ENCODE data around the gene MRPS6.

Gene MRPS6

DNA sequence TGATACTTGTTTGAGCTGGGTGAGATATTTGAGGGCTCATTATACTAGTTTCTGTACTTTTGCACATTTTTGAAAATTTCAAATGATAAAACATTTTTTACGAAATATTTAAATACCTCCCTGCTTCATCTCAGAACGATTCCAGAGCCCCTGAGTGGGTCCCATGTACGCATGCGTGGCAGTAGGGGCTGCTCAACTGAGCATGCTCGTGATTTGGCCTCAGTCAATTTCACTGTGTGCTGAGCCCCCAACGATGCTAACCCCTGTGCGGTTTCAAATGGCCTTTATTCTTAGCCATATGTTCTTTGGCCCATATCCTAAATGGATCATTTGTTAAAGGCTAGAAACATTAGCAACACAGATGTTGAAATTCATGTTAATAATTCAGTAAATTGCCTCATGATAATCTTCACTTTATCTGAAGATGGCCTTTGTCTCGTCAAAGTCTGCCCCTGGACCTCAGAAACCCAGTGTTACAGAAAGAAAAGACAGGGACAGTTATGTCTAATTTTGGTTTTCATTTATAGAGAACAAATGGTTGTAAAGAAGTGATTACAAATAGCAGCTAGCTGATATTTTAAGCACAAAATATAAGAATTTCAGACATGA, 108.2 kb downstream of the MRPS6 start:
- peaks cover 2% of the 10 kb centered on the region for H3K9me3 Mint-ChIP-seq
- peaks cover 5% of the 10 kb centered on the region for H3K36me3 Mint-ChIP-seq (ENCODE audit: low read depth)
- DNase-seq: no peak
- H3K27me3 Mint-ChIP-seq: no peaks in the 10 kb centered on the region
- H3K4me3 Mint-ChIP-seq: no peak overlapping the region
- H3K27ac Mint-ChIP-seq: no peak overlapping the region
- H3K4me1 Mint-ChIP-seq (ENCODE audit: low read depth): peaks cover 6% of the 10 kb centered on the region

DNA sequence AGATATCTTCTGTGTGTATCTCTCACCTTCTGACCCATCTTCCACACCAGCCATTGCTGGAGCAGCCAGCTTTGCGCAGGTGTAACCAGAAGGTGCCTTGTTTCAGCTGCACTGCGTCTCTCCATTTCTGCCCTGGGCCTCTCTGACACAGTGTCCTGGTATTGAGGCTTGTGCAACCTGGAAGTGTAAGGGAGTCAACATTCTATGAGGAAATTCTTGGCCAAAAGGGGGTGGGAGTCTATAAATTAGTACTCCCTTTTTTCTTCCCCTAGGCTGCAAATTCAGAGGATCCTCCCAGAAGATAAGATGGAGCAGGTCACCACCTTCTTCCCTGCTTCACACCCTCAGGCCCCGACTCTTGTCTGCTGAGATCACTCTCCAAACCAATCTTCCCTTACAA, 109.1 kb downstream of the MRPS6 start:
- no peak overlapping the region for H3K4me3 Mint-ChIP-seq
- H3K36me3 Mint-ChIP-seq (ENCODE audit: low read depth): peaks cover 5% of the 10 kb centered on the region
- no peak overlapping the region for H3K27ac Mint-ChIP-seq
- no peak for DNase-seq
- H3K4me1 Mint-ChIP-seq (ENCODE audit: low read depth): peaks cover 6% of the 10 kb centered on the region
- H3K9me3 Mint-ChIP-seq: no peaks in the 10 kb centered on the region
- H3K27me3 Mint-ChIP-seq: no peaks in the 10 kb centered on the region

DNA sequence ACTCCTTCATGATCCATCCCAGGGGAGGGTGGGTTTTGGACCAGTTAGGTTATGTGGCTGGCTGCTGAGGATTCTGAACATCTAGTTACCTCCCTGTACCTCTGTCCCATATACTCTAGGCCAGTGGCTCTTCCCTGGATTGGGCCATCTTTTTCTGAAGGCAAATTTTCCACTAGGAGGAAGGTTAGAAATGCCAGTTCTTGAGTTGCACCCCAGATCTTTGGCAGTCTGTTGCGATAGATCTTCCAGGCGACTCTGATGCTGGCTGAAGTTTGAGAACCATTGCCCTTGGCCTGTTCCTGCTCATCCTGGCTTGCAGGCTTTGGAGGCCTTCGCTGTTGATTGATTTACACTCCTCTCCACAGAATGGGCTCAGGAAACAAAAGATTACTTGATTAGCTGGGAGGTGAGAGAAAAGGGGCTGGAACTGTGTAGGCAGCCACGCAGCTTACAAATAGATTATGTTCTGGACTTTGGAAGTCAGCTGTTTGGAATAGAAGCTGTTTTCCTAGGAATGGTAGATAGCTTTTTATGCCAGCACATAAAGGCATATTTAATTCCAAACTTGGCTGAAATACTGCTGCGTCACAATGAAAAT, 110.1 kb downstream of the MRPS6 start:
- Mint-ChIP-seq H3K27me3 (no peaks in the 10 kb centered on the region), H3K9me3 (no peaks in the 10 kb centered on the region), H3K27ac (no peak overlapping the region), H3K36me3 (ENCODE audit: low read depth) (peaks cover 5% of the 10 kb centered on the region), H3K4me3 (no peak overlapping the region), H3K4me1 (ENCODE audit: low read depth) (peaks cover 1% of the 10 kb centered on the region)
- DNase-seq: no peak

DNA sequence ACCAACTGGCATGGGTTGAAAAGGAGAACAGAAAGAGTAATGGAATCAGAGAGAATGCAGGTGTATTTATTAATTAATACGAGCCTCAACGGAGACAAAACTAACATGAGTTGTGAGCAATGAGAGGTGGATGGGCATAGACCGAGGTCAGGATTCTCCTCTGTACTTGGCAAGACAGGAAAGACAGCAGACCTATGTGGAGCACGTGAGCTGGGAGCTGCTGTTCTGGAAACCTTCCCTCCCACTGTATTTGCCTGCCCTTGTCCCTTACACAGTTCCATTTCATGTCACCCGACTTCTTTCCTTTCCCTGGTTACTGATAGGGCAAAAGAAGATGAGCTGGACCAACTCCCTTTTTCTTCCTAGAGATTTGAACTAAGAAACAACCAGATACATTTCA, 110.9 kb downstream of the MRPS6 start:
- no peak for DNase-seq
- Mint-ChIP-seq H3K4me1 (ENCODE audit: low read depth) (no peaks in the 10 kb centered on the region), H3K9me3 (no peaks in the 10 kb centered on the region), H3K4me3 (no peak overlapping the region), H3K27ac (no peak overlapping the region), H3K36me3 (ENCODE audit: low read depth) (peaks cover 8% of the 10 kb centered on the region), H3K27me3 (no peaks in the 10 kb centered on the region)

DNA sequence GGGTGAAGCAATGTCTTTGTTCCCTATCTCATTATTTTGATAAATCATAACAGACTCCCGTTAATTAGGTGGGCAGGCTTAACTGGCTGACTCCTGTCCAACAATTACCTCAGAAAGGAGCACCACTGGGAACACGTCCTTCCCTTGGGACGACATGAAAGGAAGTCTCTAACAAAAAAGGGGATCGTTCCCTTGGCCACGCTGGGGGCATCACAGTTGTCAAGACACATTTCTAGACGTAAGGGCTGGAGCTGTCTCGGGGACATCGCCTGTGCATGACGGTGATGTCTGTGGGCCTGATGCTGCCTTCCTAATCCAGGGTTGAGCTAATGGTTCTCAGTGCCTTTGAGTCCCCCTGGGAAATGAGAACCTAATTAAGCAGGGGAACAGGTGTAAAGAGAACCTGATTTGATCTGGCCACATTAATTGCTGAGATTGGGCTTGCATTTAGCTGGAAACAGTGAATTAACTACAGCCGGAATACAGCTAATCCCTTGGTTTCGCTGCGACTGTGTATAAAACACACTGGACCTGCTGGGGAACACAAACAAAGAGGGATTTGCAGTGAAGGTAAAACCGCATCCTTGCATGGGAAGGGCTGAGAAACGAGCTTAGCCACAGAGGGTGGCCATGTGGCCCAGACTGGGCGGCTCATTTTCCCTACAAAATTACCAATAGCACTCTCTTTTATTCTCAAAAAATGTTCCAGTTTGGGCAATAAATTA, 111.8 kb downstream of the MRPS6 start:
- H3K27me3 Mint-ChIP-seq: no peaks in the 10 kb centered on the region
- peaks cover 6% of the 10 kb centered on the region for H3K4me1 Mint-ChIP-seq (ENCODE audit: low read depth)
- H3K27ac Mint-ChIP-seq: no peak overlapping the region
- H3K4me3 Mint-ChIP-seq: no peak overlapping the region
- peaks cover 8% of the 10 kb centered on the region for H3K36me3 Mint-ChIP-seq (ENCODE audit: low read depth)
- DNase-seq: no peak
- H3K9me3 Mint-ChIP-seq: no peaks in the 10 kb centered on the region

DNA sequence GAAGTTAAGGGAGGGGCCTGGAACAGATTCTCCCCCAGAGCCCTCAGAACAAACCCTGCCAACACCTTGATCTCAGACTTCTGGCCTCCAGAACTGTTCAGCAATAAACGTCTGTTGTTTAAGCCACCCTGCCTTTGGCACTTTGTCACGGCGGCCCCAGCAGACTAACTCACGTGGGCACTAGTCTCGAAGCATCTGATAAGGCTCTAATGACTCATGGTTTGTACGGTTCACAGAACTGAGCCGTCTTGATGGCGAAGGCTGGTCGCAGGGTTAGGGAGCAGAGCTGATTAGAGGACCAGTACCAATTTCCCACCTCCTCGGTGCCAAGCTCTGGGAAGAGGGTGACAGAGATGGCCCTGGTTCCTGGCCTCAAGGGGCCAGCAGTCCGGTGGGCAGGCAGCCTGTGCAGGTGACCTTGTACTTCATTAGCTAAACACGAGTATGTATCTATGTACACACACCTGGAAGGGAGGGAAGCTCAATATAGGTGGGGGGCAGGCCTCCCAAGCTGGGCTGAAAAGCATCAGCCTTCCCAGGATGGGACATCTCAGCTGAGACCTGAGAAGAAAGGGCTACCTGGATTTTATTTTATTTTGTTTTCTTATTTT, 112.8 kb downstream of the MRPS6 start:
- H3K4me3 Mint-ChIP-seq: no peak overlapping the region
- DNase-seq: no peak
- peaks cover 13% of the 10 kb centered on the region for H3K4me1 Mint-ChIP-seq (ENCODE audit: low read depth)
- H3K27ac Mint-ChIP-seq: no peak overlapping the region
- no peaks in the 10 kb centered on the region for H3K9me3 Mint-ChIP-seq
- H3K27me3 Mint-ChIP-seq: no peaks in the 10 kb centered on the region
- H3K36me3 Mint-ChIP-seq (ENCODE audit: low read depth): peaks cover 8% of the 10 kb centered on the region

DNA sequence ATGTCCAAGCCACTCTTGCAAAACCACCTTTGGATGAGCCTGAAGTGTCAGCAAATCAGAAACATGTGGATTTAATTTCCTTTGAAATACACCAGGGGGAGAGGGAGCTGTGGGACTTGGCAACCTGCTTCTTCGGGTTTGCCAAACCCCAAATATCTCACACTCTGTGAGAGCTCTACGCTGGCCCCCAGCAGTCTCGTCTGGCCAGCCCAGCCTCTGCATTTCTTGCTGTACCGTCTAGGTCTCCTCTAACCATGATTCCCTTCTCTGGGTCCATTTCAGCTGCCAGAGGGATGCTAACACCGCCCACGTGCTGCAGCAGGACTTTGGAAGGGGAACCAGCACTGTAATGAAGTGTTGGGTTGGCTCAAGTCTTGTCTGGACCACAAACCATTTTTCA, 114.6 kb downstream of the MRPS6 start:
- Mint-ChIP-seq H3K27ac (no peak overlapping the region), H3K4me1 (ENCODE audit: low read depth) (peaks cover 19% of the 10 kb centered on the region), H3K4me3 (no peak overlapping the region), H3K9me3 (no peaks in the 10 kb centered on the region), H3K27me3 (no peaks in the 10 kb centered on the region), H3K36me3 (ENCODE audit: low read depth) (peaks cover 3% of the 10 kb centered on the region)
- DNase-seq: no peak

DNA sequence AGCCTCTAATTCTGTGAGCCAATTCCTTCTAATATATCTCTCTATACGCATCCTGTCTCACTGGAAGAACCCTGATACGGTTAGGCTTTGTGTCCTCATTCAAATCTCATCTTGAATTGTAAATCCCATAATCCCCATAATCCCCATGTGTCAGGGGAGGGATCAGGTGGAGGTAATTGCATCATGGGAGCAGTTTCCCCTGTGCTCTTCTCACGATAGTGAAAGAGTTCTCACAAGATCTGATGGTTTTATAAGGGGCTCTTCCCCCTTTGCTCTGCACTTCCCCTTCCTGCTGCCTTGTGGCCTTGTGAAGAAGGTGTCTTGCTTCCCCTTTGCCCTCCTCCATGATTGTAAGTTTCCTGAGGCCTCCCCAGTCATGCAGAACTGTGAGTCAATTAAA, 116.1 kb downstream of the MRPS6 start:
- Mint-ChIP-seq H3K4me1 (ENCODE audit: low read depth) (peaks cover 20% of the 10 kb centered on the region), H3K9me3 (no peaks in the 10 kb centered on the region), H3K4me3 (no peak overlapping the region), H3K27me3 (no peaks in the 10 kb centered on the region), H3K36me3 (ENCODE audit: low read depth) (peaks cover 3% of the 10 kb centered on the region), H3K27ac (no peak overlapping the region)
- DNase-seq: no peak

DNA sequence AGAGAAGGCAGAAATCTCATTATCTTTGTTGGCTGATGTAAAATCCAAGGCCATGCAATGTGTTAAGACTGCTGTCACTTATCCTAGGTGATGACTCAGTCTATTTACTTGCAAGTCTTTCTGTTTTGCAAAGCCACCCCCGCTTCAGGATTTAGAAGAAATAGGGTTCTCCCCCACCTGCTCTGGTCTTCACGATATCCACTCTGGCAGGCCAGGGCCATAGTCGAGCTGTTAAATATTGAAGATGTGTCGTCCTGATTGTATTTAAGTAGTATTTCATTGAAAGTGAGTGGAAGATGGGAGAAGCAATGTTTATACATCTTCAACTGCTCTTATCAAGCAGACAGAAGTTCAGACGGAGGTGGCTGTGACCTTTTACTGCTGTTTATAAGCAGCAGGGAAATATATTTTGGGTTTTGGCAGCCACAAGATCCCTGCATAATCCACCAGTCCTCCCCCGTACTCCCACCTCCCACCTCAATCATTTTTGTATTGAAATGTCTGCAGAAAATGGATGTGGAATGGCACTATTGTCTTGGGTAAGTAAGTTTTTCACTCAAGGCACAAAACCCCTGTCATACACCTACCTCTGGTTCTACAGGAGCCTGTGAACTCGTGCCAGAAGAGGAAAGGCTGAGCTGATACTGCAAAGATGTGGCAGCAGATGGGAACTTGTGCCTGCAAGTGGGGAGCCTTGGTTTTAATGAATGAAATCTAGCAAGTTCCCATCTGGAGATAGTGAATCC, 117.4 kb downstream of the MRPS6 start:
- H3K27me3 Mint-ChIP-seq: no peaks in the 10 kb centered on the region
- H3K4me3 Mint-ChIP-seq: no peak overlapping the region
- peaks cover 20% of the 10 kb centered on the region for H3K4me1 Mint-ChIP-seq (ENCODE audit: low read depth)
- peaks cover 3% of the 10 kb centered on the region for H3K36me3 Mint-ChIP-seq (ENCODE audit: low read depth)
- no peaks in the 10 kb centered on the region for H3K9me3 Mint-ChIP-seq
- no peak overlapping the region for H3K27ac Mint-ChIP-seq
- DNase-seq: no peak

DNA sequence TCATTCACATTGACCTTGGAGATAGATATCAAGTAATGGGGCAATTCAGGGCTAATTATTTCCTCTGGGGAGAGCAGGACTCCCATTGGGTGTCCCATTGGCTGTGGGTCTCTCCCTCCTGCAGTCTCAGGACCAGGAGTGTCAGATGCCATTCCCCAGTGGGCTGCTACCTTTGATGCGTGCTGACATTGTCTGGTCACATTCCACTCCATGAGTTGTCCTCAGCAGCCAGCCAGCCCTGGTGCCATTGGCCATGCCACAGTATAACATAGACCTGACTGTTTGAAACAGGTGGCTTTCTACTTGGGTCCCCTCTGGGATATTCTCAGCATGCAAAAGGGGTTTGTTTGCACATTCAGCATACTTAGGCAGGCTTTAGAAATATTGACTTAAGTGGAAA, 118.5 kb downstream of the MRPS6 start:
- H3K27me3 Mint-ChIP-seq: no peaks in the 10 kb centered on the region
- H3K9me3 Mint-ChIP-seq: no peaks in the 10 kb centered on the region
- peaks cover 20% of the 10 kb centered on the region for H3K4me1 Mint-ChIP-seq (ENCODE audit: low read depth)
- no peak for DNase-seq
- no peak overlapping the region for H3K27ac Mint-ChIP-seq
- H3K36me3 Mint-ChIP-seq (ENCODE audit: low read depth): peaks cover 3% of the 10 kb centered on the region
- no peak overlapping the region for H3K4me3 Mint-ChIP-seq

Measured in activated T-cell treated with anti-CD3 and anti-CD28 coated beads, Interleukin-2, amount 50 U/mL, for 24 hours (primary cell).